GM21367 (cell line): Measurements from ENCODE around the gene NEMP2.

Experiments used
- ATAC-seq: cut with Tn5 transposase; IDR thresholded peaks from one replicate; pipeline ENCODE4 v1.9.1; 2021; ENCODE audit not compliant: unreplicated experiment

The NEMP2 gene

GRCh38 chr2:190460487-190460886, 74.0 kb downstream of the NEMP2 start:
- ATAC-seq, result no peak

GRCh38 chr2:190459881-190460280, 74.6 kb downstream of the NEMP2 start:
- ATAC-seq, result no peak

- no peak for ATAC-seq
Observed at GRCh38 chr2:190458352-190459107, 76.0 kb downstream of the NEMP2 start.

- no peak for ATAC-seq
Observed at GRCh38 chr2:190457256-190457655, 77.3 kb downstream of the NEMP2 start.

GRCh38 chr2:190456833-190457232, 77.7 kb downstream of the NEMP2 start:
- ATAC-seq, result no peak

- no peak for ATAC-seq
Observed at GRCh38 chr2:190455358-190456095, 79.0 kb downstream of the NEMP2 start.

- no peak for ATAC-seq
Observed at GRCh38 chr2:190454795-190455194, 79.7 kb downstream of the NEMP2 start.
